ENCODE measurements around the gene PTTG1IP. TPM values are rescaled to one million over a fixed set of nuclear protein-coding genes. Genes with fewer than 3 reads are reported as not detected.

PTTG1IP gene
- total RNA-seq, 1 donor: 147 TPM

GRCh38 chr21:44898011-44898488, 24.6 kb upstream of the PTTG1IP start:
- DNase-seq (ENCODE audit: low read depth in 2 of 3, low spot score in 2 of 3): no peak

- DNase-seq (ENCODE audit: low read depth in 2 of 3, low spot score in 2 of 3): no peak
Observed at GRCh38 chr21:44897326-44898010, 24.0 kb upstream of the PTTG1IP start.

DNA sequence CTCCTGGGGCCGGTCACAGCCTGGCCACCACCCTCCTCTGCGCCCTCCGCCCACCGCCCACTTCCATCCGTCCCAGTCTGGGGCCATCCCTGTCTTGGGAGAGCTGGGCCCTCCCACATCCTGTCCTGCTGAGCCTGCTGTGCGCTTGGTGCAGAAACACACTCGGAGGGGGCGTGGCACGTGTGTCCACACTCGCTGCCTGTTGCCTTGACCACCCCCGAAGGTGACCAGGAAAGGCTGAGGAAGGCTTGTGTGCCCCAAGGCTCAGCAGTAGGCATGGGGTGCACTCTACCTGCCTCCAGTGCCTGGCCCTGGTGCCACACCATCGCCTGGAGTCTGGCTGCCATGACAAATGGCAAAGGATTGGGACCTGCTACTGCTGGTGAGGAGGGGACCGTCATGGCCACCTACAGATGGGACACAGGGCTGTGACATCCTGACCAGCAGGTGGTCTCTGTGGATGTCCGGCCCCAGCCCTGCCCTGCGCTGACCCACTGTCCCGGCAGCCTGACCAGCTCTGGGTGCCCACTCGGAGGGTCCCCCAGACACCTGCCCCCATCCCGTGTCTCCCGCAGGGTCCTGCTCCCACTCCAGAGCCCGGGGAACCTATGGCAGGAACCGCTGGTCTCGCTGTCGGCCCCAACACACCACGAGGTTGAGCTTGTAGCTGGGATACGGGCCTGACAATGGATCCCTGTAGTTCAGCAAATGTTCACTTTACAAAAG, 23.2 kb upstream of the PTTG1IP start:
- DNase-seq (ENCODE audit: low read depth in 2 of 3, low spot score in 2 of 3): no peak

GRCh38 chr21:44895859-44896258, 22.4 kb upstream of the PTTG1IP start:
- no peak for DNase-seq (ENCODE audit: low read depth in 2 of 3, low spot score in 2 of 3)

- no peak for DNase-seq (ENCODE audit: low read depth in 2 of 3, low spot score in 2 of 3)
Observed at GRCh38 chr21:44894687-44895302, 21.3 kb upstream of the PTTG1IP start.

- DNase-seq (ENCODE audit: low read depth in 2 of 3, low spot score in 2 of 3): no peak
Observed at GRCh38 chr21:44893948-44894656, 20.6 kb upstream of the PTTG1IP start.

GRCh38 chr21:44893278-44893556, 19.7 kb upstream of the PTTG1IP start:
- no peak for DNase-seq (ENCODE audit: low read depth in 2 of 3, low spot score in 2 of 3)

DNA sequence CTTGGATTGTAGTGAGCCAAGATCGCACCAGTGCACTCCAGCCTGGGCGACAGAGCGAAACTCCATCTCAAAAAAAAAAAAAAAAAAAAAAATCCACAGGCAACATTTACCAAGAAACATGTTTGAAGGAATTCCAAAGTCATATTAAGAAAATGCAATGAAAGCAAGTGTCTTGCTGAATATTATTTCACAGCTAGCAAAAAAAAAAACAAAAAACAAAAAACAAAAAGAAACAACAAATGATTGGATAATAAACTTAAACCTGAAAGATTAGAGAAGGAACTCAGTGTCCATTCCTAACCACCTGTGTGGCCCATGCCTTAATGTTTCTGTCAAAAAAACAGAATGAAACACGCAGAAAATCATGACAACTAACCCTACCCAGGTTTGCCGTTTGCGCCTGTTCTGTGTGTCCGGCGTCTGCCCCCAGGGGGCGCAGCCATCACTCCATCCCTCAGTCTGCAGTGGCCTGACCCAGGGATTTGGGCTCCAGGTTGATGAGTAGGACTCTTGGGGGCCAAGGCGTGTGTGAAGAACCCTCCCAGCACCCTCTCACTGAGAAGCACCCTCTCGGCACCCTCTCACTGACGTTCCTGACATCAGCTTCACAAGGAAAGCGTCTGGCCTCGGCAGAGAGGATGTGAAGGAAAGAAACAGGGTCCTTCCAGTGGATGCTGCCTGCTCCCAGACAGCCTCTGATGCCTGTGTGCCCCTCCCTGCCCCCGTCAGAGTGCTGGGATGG, 19.2 kb upstream of the PTTG1IP start:
- DNase-seq (ENCODE audit: low read depth in 2 of 3, low spot score in 2 of 3): peak; percentile 60 to 71 (median 63)

DNA sequence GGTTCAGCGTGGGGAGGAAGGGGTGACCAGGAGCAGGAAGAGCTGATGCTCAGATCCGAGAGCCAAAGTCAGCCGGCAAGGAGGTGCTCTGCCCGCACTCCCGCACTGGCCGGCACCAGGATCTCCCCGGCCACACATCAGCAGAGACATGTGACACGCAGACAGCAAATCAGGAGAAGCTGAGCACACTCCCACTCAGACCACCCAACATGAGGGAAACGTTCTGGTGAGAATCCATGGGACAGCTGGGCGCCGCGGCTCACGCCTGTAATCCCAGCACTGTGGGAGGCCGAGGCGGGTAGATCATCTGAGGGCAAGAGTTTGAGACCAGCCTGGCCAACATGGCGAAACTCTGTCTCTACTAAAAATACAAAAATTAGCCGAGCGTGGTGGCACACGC, 18.6 kb upstream of the PTTG1IP start:
- DNase-seq (ENCODE audit: low read depth in 2 of 3, low spot score in 2 of 3): no peak

GRCh38 chr21:44891631-44892031, 18.1 kb upstream of the PTTG1IP start:
- DNase-seq (ENCODE audit: low read depth in 2 of 3, low spot score in 2 of 3): no peak

DNA sequence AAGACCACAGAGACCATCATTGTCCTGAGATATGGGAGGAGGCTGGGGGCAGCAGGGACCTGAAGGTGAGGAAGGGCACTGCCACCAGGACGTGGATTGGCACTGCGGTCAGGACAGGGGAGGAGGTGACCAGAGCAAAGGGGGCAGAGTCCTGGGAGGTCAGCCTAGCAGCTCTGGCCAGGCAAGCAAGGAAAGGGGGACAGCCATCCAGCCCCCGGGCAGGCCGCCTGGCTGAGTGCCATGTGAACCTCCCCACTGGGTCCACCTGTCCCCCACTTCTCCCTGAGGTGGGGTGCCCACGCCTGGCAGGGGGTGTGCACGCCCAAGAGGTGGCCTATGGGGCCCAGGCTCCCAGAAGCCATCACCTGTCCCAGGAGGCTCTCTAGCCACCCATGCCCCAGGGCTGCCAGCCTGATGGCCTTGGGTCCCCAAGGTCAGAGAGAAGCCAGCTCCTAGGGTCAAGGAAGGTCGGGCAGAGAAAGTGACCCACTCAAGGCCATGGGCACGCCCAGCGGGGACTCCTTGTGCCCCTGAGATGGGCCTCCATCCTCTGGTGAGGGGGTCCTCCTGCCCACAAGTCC, 17.6 kb upstream of the PTTG1IP start:
- DNase-seq (ENCODE audit: low read depth in 2 of 3, low spot score in 2 of 3): no peak

- DNase-seq (ENCODE audit: low read depth in 2 of 3, low spot score in 2 of 3): no peak
Observed at GRCh38 chr21:44890338-44890931, 16.9 kb upstream of the PTTG1IP start.

DNA sequence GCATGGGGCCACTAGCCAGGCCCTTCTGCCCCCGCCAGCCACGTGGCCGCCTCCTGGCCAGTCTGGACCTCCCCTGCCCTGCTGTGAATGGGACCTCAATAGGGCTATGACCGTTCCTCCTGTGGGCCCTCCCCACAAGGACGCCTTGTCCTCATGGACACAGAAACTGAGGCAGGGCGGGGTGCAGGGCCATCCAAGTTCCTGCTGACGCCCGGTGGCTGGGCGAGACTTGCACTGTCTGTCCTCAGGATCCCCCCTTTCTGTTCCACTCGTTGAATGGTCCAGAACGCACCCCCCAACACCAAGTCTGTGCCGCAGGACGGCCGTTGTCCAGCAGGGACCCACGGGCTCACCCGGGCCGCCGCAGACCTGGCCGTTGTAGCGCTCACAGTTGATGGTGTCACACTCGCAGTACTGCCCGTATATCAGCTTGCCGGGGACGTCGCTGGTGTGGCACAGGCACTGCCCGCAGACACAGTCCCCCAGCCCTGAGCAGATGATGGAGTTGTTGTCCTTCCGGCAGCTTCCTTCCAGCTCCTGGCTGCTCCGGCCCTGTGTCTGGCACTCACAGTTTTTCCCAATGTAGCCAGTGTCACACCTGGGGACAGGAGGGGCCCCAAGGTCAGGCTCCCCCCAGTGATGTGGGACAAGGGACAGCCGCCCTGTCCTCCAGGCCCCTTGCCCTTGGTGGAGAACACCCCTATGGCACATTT, 16.3 kb upstream of the PTTG1IP start:
- no peak for DNase-seq (ENCODE audit: low read depth in 2 of 3, low spot score in 2 of 3)

DNA sequence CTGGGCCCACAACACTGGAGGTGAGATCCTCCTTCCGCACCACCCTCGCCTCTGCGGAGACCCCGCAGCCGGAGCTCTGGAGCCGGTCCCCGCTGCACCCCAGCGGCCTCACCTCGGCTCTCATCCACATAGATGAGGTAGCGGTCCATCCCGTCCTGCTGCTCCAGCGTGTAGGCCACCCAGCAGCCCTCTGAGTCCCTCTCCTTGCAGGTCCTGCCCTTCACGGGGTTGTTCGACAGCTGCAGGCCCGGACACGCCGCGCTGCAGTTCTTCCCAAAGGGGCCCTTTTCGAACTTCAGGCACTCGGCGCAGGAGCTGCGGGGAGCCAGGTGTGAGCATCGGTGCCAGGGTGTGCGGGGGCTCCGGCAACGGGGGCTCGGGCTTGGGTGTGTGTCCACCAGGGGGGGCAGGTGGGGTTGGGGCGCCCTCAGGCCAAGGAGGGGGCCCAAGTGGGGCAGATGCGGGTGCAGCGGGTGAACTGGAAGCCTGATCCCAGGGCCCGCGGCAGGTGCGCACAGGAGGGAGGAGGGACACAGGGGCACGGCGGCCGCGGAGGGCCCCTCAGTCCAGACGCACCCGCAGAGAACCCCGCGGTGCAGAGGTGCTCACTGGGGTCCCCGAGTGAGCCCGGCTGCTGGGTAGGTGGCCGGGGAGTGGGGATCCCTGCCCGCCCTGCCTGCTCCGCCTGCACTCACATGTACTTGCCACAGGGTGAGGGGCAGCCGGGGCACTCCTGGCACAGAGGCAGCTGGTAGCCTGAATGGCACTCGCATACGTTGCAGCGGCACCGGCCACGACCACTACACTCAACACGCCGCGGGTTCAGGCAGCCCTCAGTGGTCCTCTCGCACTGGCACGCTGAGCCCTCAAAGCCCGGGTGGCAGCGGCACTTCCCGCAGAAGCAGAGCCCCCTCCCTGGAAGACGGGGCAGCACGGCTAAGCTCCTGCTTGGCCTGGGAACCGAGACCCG, 15.4 kb upstream of the PTTG1IP start:
- no peak for DNase-seq (ENCODE audit: low read depth in 2 of 3, low spot score in 2 of 3)

- DNase-seq (ENCODE audit: low read depth in 2 of 3, low spot score in 2 of 3): no peak
Observed at GRCh38 chr21:44887807-44888580, 14.5 kb upstream of the PTTG1IP start.

DNA sequence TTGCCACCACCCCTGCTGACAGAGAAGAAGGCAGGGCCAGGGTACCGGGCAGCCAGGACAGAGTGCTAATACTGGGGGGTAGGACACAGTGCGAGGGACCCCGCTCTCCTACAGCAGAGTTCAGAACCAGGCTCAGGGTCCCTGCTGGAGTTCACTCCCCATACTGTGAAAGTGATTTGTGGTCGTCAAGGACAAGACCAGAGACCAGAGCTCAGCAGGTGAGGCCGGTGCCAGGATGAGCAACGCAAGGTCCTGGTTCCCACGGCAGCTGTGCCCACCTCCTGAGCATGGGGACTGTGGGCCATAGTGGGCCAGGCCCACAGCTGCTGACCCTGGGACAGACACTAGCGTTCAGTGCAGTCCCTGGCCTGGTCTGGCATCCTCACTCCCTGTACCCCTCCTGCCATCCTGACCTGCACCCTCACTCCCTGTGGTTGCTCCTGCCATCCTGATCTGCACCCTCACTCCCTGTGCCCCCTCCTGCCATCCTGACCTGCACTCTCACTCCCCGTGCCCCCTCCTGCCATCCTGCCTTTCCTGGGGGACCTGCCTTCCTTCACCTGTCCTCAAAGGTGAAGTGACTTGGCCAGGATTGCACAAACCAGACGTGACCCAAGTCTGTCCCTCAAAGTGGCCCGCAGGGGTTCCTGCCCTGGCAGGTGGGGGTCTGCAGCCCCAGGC, 13.8 kb upstream of the PTTG1IP start:
- DNase-seq (ENCODE audit: low read depth in 2 of 3, low spot score in 2 of 3): no peak

Measured in hematopoietic multipotent progenitor cell (in vitro differentiated cells).